Vagina (tissue), 2 donors: Measurements from ENCODE around the gene GRIN2A.

Experiments used
- CTCF ChIP-seq, 3 experiments: fragments of 450-650 bp in 2 of 3; fragments of 200-600 bp in 1 of 3; sonication (generic) in 1 of 3; IDR thresholded peaks; one replicate each; pipeline ENCODE4 v1.5.1; 2017 to 2019; ENCODE audit warnings: antibody characterized with exemption in 3 of 3, mild to moderate bottlenecking in 2 of 3, moderate library complexity in 2 of 3
- POLR2A ChIP-seq, 2 donors: fragments of 450-650 bp; IDR thresholded peaks; one replicate each; pipeline ENCODE4 v1.6.1; 2017; ENCODE audit warnings: antibody characterized with exemption in 2 of 2, mild to moderate bottlenecking in 2 of 2, moderate library complexity in 2 of 2
- POLR2AphosphoS5 ChIP-seq, 2 donors: sonication (generic); formaldehyde crosslinking; IDR thresholded peaks; one replicate each; pipeline ENCODE4 v1.9.0; 2017; ENCODE audit warnings: antibody characterized with exemption in 2 of 2, mild to moderate bottlenecking in 2 of 2, low read depth in 1 of 2; ENCODE audit not compliant: insufficient read depth in 1 of 2

DNA sequence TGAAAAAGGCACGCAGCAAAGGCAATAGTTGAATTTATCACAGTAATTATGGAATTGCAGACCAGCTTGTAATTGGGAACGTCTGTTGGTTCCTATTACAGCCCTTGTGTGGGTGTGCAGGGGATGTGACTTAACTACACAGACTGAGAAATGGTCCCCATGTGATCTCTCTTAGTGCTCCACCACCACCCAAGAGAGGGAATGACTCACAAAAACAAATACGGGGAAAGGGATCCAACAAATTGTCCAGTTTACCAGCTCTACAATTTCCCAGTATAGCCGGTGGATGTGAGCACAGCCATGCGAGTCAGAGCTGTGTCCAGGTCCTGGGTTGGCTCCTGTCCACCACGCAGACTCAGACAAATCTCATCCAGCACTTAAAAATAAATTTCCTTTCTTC is 337.9 kb downstream of the GRIN2A start:
- no peak for TF ChIP-seq POLR2A (IDR thresholded peaks at IDR 0.05)
- no peak for TF ChIP-seq CTCF (IDR thresholded peaks at IDR 0.05)
- no peak for TF ChIP-seq POLR2AphosphoS5 (IDR thresholded peaks at IDR 0.05; ENCODE audit: insufficient read depth in 1 of 2, low read depth in 1 of 2)
